Activated CD4-positive, CD25-positive, alpha-beta regulatory T cell treated with anti-CD3 and anti-CD28 coated beads, Interleukin-2, amount 50 U/mL, for 72 hours (primary cell): ENCODE results near the gene COL9A1.

ENCODE experiments used
- DNase-seq: peaks from one replicate; pipeline ENCODE4 v3.0.0; 2021

COL9A1 gene

GRCh38 chr6:70221715-70222438 is 81.0 kb downstream of the COL9A1 start:
- DNase-seq, result no peak

- DNase-seq, result no peak
Observed at GRCh38 chr6:70221025-70221714, 81.7 kb downstream of the COL9A1 start.

- DNase-seq, result no peak
Observed at GRCh38 chr6:70219943-70220613, 82.8 kb downstream of the COL9A1 start.

- no peak for DNase-seq
Observed at GRCh38 chr6:70216767-70217166, 86.1 kb downstream of the COL9A1 start.

- no peak for DNase-seq
Observed at GRCh38 chr6:70215460-70216108, 87.3 kb downstream of the COL9A1 start.

- DNase-seq, result no peak
Observed at GRCh38 chr6:70210462-70210861, 92.4 kb downstream of the COL9A1 start.

- no peak for DNase-seq
Observed at GRCh38 chr6:70208235-70208790, 94.6 kb downstream of the COL9A1 start.

- DNase-seq, result no peak
Observed at GRCh38 chr6:70198785-70199184, 104.1 kb downstream of the COL9A1 start.

GRCh38 chr6:70196531-70196930 is 106.4 kb downstream of the COL9A1 start:
- no peak for DNase-seq

- no peak for DNase-seq
Observed at GRCh38 chr6:70194421-70194820, 108.5 kb downstream of the COL9A1 start.

GRCh38 chr6:70188202-70188601 is 114.7 kb downstream of the COL9A1 start:
- DNase-seq, result no peak

- DNase-seq, result no peak
Observed at GRCh38 chr6:70186461-70186860, 116.4 kb downstream of the COL9A1 start.

- DNase-seq, result no peak
Observed at GRCh38 chr6:70184723-70185122, 118.2 kb downstream of the COL9A1 start.

- DNase-seq, result no peak
Observed at GRCh38 chr6:70183538-70183937, 119.3 kb downstream of the COL9A1 start.

GRCh38 chr6:70180901-70181599 is 121.8 kb downstream of the COL9A1 start:
- no peak for DNase-seq

GRCh38 chr6:70180183-70180900 is 122.5 kb downstream of the COL9A1 start:
- DNase-seq, result no peak

GRCh38 chr6:70176842-70177550 is 125.9 kb downstream of the COL9A1 start:
- DNase-seq, result no peak

GRCh38 chr6:70175770-70176169 is 127.1 kb downstream of the COL9A1 start:
- DNase-seq, result no peak

GRCh38 chr6:70172252-70172651 is 130.6 kb downstream of the COL9A1 start:
- DNase-seq, result no peak

- no peak for DNase-seq
Observed at GRCh38 chr6:70171236-70171635, 131.6 kb downstream of the COL9A1 start.
